Measurements from ENCODE around the gene L3MBTL3.
A peak's percentile ranks its signal among the peaks of the same experiment; 100 is the strongest.

Gene L3MBTL3

DNA sequence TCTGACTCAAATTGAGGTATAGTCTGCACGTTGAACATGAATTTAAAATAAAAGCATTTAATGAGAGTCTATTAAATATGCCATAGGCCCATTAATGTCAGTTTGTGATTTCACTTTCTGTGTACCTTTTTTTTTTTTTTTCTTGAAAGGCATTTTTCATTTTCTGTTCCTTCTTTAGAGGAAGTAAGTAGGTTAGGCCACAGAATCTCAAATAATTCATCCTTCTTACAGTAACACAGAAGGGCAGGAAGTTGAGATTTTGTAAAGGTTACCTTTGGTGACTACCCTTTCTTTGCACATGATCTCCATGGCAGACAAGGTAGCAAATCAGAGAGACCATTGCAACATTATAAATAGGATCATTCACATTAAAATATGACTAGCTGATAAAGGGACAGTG lies 9.6 kb downstream of the L3MBTL3 start:
- DNase-seq (ENCODE audit: low read depth in 2 of 2), result no peak

DNA sequence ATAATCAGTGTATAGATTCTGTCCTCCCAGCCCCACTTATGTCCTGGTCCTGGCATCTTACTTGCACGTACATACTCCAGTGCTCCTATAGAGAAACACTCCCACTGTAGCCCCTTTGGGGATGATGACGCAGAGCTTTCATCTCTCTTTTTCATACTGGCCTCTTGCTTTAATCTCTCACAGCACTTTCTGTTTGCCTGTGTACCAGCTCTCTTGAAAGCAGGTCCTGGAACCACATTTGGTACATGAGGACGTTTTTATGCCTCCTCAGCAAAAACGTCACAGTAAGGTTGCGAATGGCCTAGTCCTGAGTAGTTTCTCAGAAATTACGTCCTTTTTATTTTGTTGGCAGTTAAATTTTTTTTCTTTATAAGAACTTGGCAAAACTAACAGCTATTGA lies 10.8 kb downstream of the L3MBTL3 start:
- no peak for DNase-seq (ENCODE audit: low read depth in 2 of 2)

- no peak for DNase-seq (ENCODE audit: low read depth in 2 of 2)
These were observed 14.5 kb downstream of the L3MBTL3 start for GRCh38 chr6:130032758-130033340.

- no peak for DNase-seq (ENCODE audit: low read depth in 2 of 2)
These were observed 15.6 kb downstream of the L3MBTL3 start for GRCh38 chr6:130033949-130034348.

DNA sequence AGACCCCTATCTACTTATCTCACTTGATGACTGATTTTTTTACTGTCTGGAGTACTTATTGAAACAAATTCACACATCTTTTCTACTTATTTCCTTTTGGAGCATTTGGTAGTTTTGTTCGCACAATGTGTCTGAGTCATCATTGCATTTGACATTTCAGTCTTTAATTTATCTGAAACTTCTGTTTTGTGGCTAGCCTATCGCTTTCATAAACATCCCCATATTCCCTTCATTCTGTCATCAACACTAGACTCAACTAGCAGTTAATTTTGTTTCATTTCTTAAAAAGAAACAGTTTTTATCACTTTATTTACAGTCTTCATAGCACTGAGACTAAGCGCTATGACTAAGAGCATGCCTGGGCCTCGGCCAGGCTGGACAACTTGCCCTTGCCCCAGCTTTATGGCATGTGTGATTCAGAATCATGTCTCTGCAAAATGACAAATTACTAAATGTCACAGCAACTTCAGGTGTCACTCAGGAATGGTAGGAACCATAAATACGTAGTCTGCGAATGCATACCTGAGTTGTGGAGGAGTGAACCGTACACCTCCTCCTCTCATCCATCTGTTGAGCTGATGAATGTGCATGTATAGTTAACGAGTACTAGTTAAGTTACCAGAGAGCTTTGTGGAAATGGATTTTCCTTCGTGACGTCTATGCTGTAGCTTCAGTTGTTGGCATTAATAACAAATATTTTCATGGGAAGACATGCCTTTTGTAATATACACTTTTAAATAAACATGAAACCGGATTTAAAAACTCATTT lies 16.2 kb downstream of the L3MBTL3 start:
- peak; percentile 50 to 57 for DNase-seq (ENCODE audit: low read depth in 2 of 2)

GRCh38 chr6:130035211-130035610 lies 16.8 kb downstream of the L3MBTL3 start:
- DNase-seq (ENCODE audit: low read depth in 2 of 2), result no peak

DNA sequence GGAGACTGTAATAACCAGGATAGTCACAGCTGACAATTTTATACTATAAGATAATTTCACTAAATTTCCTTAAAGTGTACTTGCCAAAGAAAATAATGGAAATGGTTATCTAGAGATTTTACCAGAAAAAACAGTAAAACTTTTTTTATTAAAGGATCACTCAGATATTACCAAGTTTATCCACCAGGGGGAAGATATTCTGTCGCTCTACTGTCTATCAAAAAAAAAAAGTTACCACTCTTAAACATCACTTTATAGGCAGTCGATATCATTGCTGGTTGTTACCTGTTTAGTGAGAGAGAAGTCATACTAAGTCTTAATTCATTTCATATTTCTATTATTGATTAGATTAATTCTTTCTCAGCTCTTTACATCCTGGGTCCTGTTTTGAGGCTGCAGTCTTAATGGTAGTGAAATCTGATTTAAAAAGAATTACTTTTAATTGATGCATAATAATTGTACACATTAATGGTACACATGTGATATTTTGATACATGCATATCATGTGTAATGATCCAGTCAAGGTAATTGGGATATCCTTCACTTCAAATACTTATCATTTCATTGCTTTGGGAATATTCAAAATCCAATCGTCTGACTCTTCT lies 18.9 kb downstream of the L3MBTL3 start:
- DNase-seq (ENCODE audit: low read depth in 2 of 2), result no peak

- no peak for DNase-seq (ENCODE audit: low read depth in 2 of 2)
These were observed 23.2 kb downstream of the L3MBTL3 start for GRCh38 chr6:130041594-130041993.

DNA sequence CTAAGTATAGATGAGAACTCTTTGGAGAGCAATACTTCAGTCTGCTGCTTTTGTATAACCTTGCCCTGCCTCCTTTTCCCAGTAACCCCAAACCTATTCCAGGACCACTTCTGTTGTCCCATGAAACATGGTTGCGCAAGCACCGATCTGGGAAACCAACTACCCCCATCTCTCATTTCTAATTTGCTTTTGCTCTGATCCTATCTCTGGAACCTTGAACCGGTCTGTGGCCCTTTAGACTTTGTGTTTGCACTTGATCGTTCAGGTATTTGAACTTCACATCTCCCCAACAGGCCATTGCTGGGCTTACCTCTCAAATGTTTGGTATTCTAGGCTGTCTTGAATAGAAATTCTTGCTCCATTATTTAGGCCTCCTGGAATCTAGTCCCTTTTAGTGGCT lies 25.0 kb downstream of the L3MBTL3 start:
- DNase-seq (ENCODE audit: low read depth in 2 of 2), result no peak

DNA sequence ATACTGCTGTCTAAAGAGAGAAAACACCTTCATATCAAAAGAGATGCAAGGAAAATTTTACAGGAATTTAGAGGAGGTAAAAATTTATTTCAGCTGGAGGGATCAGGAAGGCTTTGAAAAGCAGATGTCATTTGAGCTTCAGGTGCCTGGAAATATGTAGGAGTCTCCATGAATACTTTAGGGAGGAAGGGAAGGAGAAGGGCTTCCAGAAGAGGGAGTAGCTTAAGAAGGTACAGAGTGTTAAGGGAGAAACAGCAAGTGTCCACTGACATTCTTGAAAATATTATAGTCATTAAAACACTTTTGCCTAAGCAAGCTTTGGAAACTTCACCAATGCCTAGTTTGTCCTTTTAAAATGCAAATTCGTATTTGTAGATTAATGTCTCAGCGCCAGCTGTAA lies 27.2 kb downstream of the L3MBTL3 start:
- no peak for DNase-seq (ENCODE audit: low read depth in 2 of 2)

DNA sequence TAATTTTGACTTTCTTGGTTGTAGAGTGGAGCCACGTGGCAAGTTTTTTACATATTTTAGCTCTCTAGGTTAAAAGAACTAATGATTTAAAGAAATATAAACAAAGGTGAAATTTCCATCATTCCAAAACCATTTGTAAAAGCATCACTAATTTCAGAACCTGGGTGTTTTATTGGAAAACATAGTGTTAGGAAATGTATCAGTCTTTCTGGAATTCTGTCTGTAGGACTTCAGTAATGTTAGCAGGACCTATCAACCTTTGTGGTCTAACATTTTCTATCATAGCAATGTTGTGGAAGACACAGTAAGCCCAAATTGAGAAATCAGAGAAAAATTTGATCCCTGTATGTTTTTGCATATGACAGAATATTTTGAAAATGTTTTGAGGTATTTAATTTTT lies 28.3 kb downstream of the L3MBTL3 start:
- peak; percentile 24 to 33 for DNase-seq (ENCODE audit: low read depth in 2 of 2)

- DNase-seq (ENCODE audit: low read depth in 2 of 2), result no peak
These were observed 29.0 kb downstream of the L3MBTL3 start for GRCh38 chr6:130047088-130047995.

GRCh38 chr6:130050230-130050629 lies 31.8 kb downstream of the L3MBTL3 start:
- no peak for DNase-seq (ENCODE audit: low read depth in 2 of 2)

- DNase-seq (ENCODE audit: low read depth in 2 of 2), result no peak
These were observed 36.3 kb downstream of the L3MBTL3 start for GRCh38 chr6:130054725-130055124.

DNA sequence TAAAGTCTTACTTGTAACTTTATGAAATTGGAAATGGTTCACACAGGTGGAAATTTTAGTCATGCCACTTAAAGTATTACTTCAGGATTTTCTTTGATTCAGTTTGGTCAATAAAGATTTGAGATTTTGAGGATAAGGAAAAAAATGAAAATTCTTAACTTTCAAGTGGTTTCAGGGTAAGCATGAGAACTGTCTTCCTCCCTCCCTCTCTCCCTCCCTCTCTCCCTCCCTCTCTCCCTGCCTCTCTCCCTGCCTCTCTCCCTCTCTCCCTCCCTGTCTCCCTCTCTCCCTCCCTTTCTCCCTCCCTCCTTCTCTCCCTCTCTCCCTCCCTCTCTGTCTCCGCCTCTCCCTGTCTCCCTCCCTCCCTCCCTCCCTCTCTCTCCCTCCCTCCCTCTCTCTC lies 36.9 kb downstream of the L3MBTL3 start:
- no peak for DNase-seq (ENCODE audit: low read depth in 2 of 2)

GRCh38 chr6:130057495-130057894 lies 39.1 kb downstream of the L3MBTL3 start:
- DNase-seq (ENCODE audit: low read depth in 2 of 2), result no peak

- DNase-seq (ENCODE audit: low read depth in 2 of 2), result no peak
These were observed 45.4 kb downstream of the L3MBTL3 start for GRCh38 chr6:130063806-130064205.

GRCh38 chr6:130065609-130066156 lies 47.3 kb downstream of the L3MBTL3 start:
- peak; percentile 24 to 33 for DNase-seq (ENCODE audit: low read depth in 2 of 2)

- DNase-seq (ENCODE audit: low read depth in 2 of 2), result no peak
These were observed 51.1 kb downstream of the L3MBTL3 start for GRCh38 chr6:130069485-130069884.

DNA sequence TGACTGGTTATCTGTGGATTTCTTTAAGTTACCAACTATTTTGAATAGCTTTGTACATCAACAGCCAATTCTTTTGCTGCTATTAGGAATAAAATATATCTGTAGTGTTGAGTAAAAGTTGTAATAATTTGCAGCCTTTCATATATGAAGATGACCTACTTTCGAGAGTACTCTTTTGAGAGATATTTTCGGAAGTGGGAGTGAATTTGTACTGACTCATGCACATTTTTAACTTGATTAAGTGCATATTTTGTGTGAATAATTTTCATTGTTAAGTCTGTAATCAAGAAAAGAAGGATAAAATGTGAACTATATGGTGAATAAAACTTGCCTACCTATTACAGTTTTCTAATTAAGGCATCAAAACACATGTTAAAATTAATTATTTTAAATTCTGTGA lies 51.9 kb downstream of the L3MBTL3 start:
- peak in 1 of 2 experiments; percentile 9 for DNase-seq (ENCODE audit: low read depth in 2 of 2)

- DNase-seq (ENCODE audit: low read depth in 2 of 2), result no peak
These were observed 52.4 kb downstream of the L3MBTL3 start for GRCh38 chr6:130070792-130071191.
